ENCODE data around the gene DIPK1A.

DIPK1A gene

GRCh38 chr1:92952714-92953113 lies 8.5 kb downstream of the DIPK1A start:
- no peak for DNase-seq (ENCODE audit: low spot score)

- DNase-seq (ENCODE audit: low spot score) = no peak
Measured at GRCh38 chr1:92951141-92951582, 10.1 kb downstream of the DIPK1A start.

- DNase-seq (ENCODE audit: low spot score) = no peak
Measured at GRCh38 chr1:92949937-92950817, 11.1 kb downstream of the DIPK1A start.

GRCh38 chr1:92948071-92948470 lies 13.2 kb downstream of the DIPK1A start:
- DNase-seq (ENCODE audit: low spot score) = no peak

- no peak for DNase-seq (ENCODE audit: low spot score)
Measured at GRCh38 chr1:92945748-92946270, 15.5 kb downstream of the DIPK1A start.

- DNase-seq (ENCODE audit: low spot score) = no peak
Measured at GRCh38 chr1:92944901-92945747, 16.1 kb downstream of the DIPK1A start.

GRCh38 chr1:92943502-92943847 lies 17.8 kb downstream of the DIPK1A start:
- DNase-seq (ENCODE audit: low spot score) = no peak

- DNase-seq (ENCODE audit: low spot score) = no peak
Measured at GRCh38 chr1:92940541-92940940, 20.7 kb downstream of the DIPK1A start.

- no peak for DNase-seq (ENCODE audit: low spot score)
Measured at GRCh38 chr1:92937731-92938130, 23.5 kb downstream of the DIPK1A start.

GRCh38 chr1:92936865-92937264 lies 24.4 kb downstream of the DIPK1A start:
- no peak for DNase-seq (ENCODE audit: low spot score)

- no peak for DNase-seq (ENCODE audit: low spot score)
Measured at GRCh38 chr1:92934395-92935378, 26.6 kb downstream of the DIPK1A start.

- no peak for DNase-seq (ENCODE audit: low spot score)
Measured at GRCh38 chr1:92933459-92933858, 27.8 kb downstream of the DIPK1A start.

GRCh38 chr1:92931691-92932090 lies 29.6 kb downstream of the DIPK1A start:
- no peak for DNase-seq (ENCODE audit: low spot score)

GRCh38 chr1:92929461-92929860 lies 31.8 kb downstream of the DIPK1A start:
- no peak for DNase-seq (ENCODE audit: low spot score)

- DNase-seq (ENCODE audit: low spot score) = no peak
Measured at GRCh38 chr1:92927870-92928269, 33.4 kb downstream of the DIPK1A start.

GRCh38 chr1:92926873-92927272 lies 34.4 kb downstream of the DIPK1A start:
- no peak for DNase-seq (ENCODE audit: low spot score)

- no peak for DNase-seq (ENCODE audit: low spot score)
Measured at GRCh38 chr1:92924501-92924900, 36.8 kb downstream of the DIPK1A start.

GRCh38 chr1:92923664-92924063 lies 37.6 kb downstream of the DIPK1A start:
- no peak for DNase-seq (ENCODE audit: low spot score)

- no peak for DNase-seq (ENCODE audit: low spot score)
Measured at GRCh38 chr1:92922356-92923035, 38.8 kb downstream of the DIPK1A start.

GRCh38 chr1:92921031-92922023 lies 39.9 kb downstream of the DIPK1A start:
- DNase-seq (ENCODE audit: low spot score) = no peak
